Panc1 (cell line): Measurements from ENCODE around the gene KCNAB1. TPM values are rescaled to one million over a fixed set of nuclear protein-coding genes. Genes with fewer than 3 reads are reported as not detected.

Source experiments
- ATAC-seq: fragments of 200-7000 bp; cut with Tn5 transposase; 2 replicates; pipeline ENCODE4 v1.9.1; 2020; ENCODE audit warnings: mild to moderate bottlenecking, moderate library complexity
- BruUV-seq: library from RNA; stranded (reverse); fragments of 400-500 nt; replicated peaks from 2 replicates; lab custom pipeline; 2021; lab: Mats Ljungman, UMichigan
- CTCF ChIA-PET: fragments of 300-600 bp; sonication (Branson Sonifier 250); formaldehyde crosslinking; loops from one replicate; lab custom pipeline; 2022; ENCODE audit warnings: antibody characterized with exemption; lab: Charles Lee
- POLR2A ChIA-PET: fragments of 300-600 bp; sonication (Branson Sonifier 250); formaldehyde crosslinking; loops from one replicate; lab custom pipeline; 2022; ENCODE audit warnings: antibody characterized with exemption; lab: Charles Lee
- DNase-seq: peaks from one replicate; pipeline ENCODE4 v3.0.0-alpha.2; 2010; ENCODE audit warnings: low read depth, low spot score
- H3K27ac ChIP-seq: 2 replicates; pipeline ENCODE4 v1.5.1; 2011; ENCODE audit warnings: mild to moderate bottlenecking, low read length, inconsistent platforms
- H3K27me3 ChIP-seq: fragments of 200-500 bp; sonication (Bioruptor generic); 2 replicates; pipeline ENCODE4 v1.6.0; 2014; ENCODE audit warnings: low read length, inconsistent platforms; ENCODE audit not compliant: control insufficient read depth, insufficient read depth
- H3K36me3 ChIP-seq: fragments of 200-500 bp; sonication (Bioruptor generic); 2 replicates; pipeline ENCODE4 v1.5.1; 2014; ENCODE audit warnings: inconsistent platforms, mild to moderate bottlenecking, low read length, moderate library complexity; ENCODE audit not compliant: control insufficient read depth, insufficient read depth
- H3K4me1 ChIP-seq: 2 replicates; pipeline ENCODE4 v1.5.1; 2011; ENCODE audit warnings: inconsistent platforms, mild to moderate bottlenecking, low read length, moderate library complexity; ENCODE audit not compliant: control insufficient read depth, insufficient read depth
- H3K4me3 ChIP-seq, 2 experiments: 2 replicates each; pipeline ENCODE4 v1.5.1; 2011 to 2012; ENCODE audit warnings: low read depth in 2 of 2, low read length in 2 of 2, mild to moderate bottlenecking in 2 of 2, inconsistent platforms in 1 of 2, moderate library complexity in 1 of 2
- H3K9me3 ChIP-seq: fragments of 200-500 bp; sonication (Bioruptor generic); 2 replicates; pipeline ENCODE4 v1.5.1; 2014; ENCODE audit warnings: low read depth, mild to moderate bottlenecking, inconsistent platforms, low read length, moderate library complexity; ENCODE audit not compliant: control insufficient read depth, insufficient read depth
- CTCF ChIP-seq: fragments of 450-650 bp; IDR thresholded peaks from 2 replicates; pipeline ENCODE4 v1.5.1; 2017; ENCODE audit warnings: mild to moderate bottlenecking
- POLR2AphosphoS5 ChIP-seq: IDR thresholded peaks from 2 replicates; pipeline ENCODE4 v1.6.1; 2012; ENCODE audit warnings: mild to moderate bottlenecking, low read depth, low read length, moderate library complexity
- REST ChIP-seq, 2 experiments: IDR thresholded peaks; 2 replicates each; pipeline ENCODE4 v1.6.1; 2011 to 2012; ENCODE audit warnings: low read depth in 2 of 2, control low read depth in 1 of 2, low read length in 1 of 2, mild to moderate bottlenecking in 1 of 2, moderate library complexity in 1 of 2; ENCODE audit not compliant: insufficient read depth in 1 of 2
- SIN3A ChIP-seq: IDR thresholded peaks from 2 replicates; pipeline ENCODE4 v1.6.1; 2012; ENCODE audit warnings: low read depth, mild to moderate bottlenecking, low read length, moderate library complexity, borderline replicate concordance; ENCODE audit not compliant: insufficient read depth
- TCF7L2 ChIP-seq: IDR thresholded peaks from 2 replicates; pipeline ENCODE4 v1.6.1; 2011; ENCODE audit warnings: mild to moderate bottlenecking, low read depth, low read length, inconsistent platforms
- in situ Hi-C: cut with HindIII; loops from 2 replicates; pipeline ENCODE4 v1.10.0; 2016; ENCODE audit warnings: low sequenced_read_pairs, low pct_unique_long_range_greater_than_20kb
- intact Hi-C: fragments of 100-400 bp; cut with micrococcal nuclease; formaldehyde crosslinking; loops from one replicate; pipeline ENCODE4 v1.10.0; 2022; ENCODE audit not compliant: unreplicated experiment
- total RNA-seq: library from RNA; stranded (reverse); gene quantifications from one replicate; pipeline ENCODE4 v1.2.1, GENCODE V29; 2021; ENCODE audit not compliant: unreplicated experiment

The KCNAB1 gene
- total RNA-seq, 1 experiment from 2014 or later = not detected

- ChIA-PET POLR2A (no interaction called here), CTCF (no interaction called here)
- DNase-seq (no peak), ATAC-seq (no peak)
- no peaks in the 10 kb centered on the region for H3K4me1 ChIP-seq
- no peaks in the 10 kb centered on the region for H3K9me3 ChIP-seq
- H3K4me3 ChIP-seq = no peak overlapping the region
- H3K36me3 ChIP-seq = no peaks in the 10 kb centered on the region
- no TSS peak for BruUV-seq
- no peak for TF ChIP-seq SIN3A
- no peak for TF ChIP-seq TCF7L2
- TF ChIP-seq POLR2AphosphoS5 = no peak
- no peak for TF ChIP-seq CTCF
- TF ChIP-seq REST (IDR thresholded peaks at IDR 0.05; ENCODE audit: insufficient read depth in 1 of 2, low read depth in 2 of 2, low read length in 1 of 2) = no peak
- in situ Hi-C loops (no loop called here), intact Hi-C loops (no loop called here)
- H3K27ac ChIP-seq = no peak overlapping the region
- peaks cover 3% of the 10 kb centered on the region for H3K27me3 ChIP-seq
Measured at GRCh38 chr3:156102267-156102931, 18.0 kb upstream of the KCNAB1 start.

GRCh38 chr3:156106721-156107373 is 13.5 kb upstream of the KCNAB1 start:
- intact Hi-C loops (no loop called here), in situ Hi-C loops (no loop called here)
- no TSS peak for BruUV-seq
- ATAC-seq (0 out of 2 replicates have a peak, but pooled peaks have one; percentile 58), DNase-seq (no peak)
- peaks cover 19% of the 10 kb centered on the region for H3K27me3 ChIP-seq
- CTCF ChIA-PET = no interaction called here
- H3K4me3 ChIP-seq = no peak overlapping the region
- no peaks in the 10 kb centered on the region for H3K4me1 ChIP-seq
- TF ChIP-seq POLR2AphosphoS5 (no peak), CTCF (peak; percentile 33)
- POLR2A ChIA-PET = no interaction called here
- no peak overlapping the region for H3K27ac ChIP-seq
- H3K36me3 ChIP-seq = no peaks in the 10 kb centered on the region
- H3K9me3 ChIP-seq = no peaks in the 10 kb centered on the region
